HG02943 (cell line): ENCODE measurements around the gene ECE2.

Source experiments
- ATAC-seq: cut with Tn5 transposase; IDR thresholded peaks from one replicate; pipeline ENCODE4 v1.9.1; 2021; ENCODE audit warnings: mild to moderate bottlenecking, low read depth, moderate library complexity; ENCODE audit not compliant: unreplicated experiment

ECE2 gene

GRCh38 chr3:184239708-184240107 lies 36.1 kb upstream of the ECE2 start:
- ATAC-seq, result no peak

DNA sequence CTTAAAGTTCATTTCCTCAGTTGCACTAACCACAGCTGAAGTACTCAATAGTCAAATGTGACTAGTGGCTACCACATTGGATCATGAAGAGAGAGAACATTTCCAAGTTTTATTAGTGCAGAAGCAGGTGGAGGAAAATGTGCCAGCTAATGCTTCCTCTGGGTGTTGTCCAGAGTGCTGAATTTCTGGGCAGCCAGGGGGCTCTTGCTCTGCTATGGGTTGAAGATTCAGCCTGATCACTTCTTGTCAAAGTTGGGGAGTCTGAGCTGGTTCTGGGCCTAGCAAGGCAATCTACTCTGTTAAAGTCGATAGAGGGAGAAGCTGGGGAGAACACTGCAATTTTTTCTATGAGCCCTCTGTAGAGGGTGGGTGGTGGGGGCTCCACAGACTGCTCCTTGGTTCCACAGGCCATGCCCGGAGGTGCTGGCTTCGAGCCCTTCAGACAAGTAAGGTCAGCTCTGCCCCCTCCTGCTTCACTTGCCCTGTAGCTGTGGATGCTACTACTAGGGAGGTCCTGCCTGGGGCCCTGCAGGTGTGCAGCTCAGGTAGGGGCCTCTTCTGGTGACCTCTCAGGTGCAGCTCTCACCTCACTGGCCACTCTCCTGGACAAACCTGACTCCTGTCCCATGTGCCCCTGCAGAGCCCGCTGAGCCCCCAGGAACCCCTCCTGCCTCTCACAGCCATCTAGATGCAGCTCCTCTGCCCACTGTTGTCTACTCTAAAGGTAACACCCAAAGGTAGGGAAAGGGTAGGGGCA lies 35.3 kb upstream of the ECE2 start:
- ATAC-seq, result no peak

DNA sequence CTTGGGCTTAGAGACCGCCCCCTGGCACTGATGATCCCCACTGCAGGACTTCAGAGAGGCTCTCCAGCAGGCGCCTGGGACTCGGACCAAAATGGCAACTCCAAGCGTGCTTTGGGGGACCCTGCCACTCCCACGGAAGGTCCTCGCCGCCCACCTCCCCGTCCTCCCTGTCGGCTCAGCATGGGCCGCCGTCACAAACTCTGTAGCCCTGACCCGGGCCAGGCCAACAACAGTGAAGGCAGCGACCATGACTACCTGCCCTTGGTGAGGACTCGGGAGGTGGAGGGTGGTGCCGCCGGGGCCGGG lies 34.7 kb upstream of the ECE2 start:
- no peak for ATAC-seq

GRCh38 chr3:184241447-184242296 lies 34.1 kb upstream of the ECE2 start:
- no peak for ATAC-seq

- no peak for ATAC-seq
Measured at GRCh38 chr3:184242297-184242685, 33.5 kb upstream of the ECE2 start.

DNA sequence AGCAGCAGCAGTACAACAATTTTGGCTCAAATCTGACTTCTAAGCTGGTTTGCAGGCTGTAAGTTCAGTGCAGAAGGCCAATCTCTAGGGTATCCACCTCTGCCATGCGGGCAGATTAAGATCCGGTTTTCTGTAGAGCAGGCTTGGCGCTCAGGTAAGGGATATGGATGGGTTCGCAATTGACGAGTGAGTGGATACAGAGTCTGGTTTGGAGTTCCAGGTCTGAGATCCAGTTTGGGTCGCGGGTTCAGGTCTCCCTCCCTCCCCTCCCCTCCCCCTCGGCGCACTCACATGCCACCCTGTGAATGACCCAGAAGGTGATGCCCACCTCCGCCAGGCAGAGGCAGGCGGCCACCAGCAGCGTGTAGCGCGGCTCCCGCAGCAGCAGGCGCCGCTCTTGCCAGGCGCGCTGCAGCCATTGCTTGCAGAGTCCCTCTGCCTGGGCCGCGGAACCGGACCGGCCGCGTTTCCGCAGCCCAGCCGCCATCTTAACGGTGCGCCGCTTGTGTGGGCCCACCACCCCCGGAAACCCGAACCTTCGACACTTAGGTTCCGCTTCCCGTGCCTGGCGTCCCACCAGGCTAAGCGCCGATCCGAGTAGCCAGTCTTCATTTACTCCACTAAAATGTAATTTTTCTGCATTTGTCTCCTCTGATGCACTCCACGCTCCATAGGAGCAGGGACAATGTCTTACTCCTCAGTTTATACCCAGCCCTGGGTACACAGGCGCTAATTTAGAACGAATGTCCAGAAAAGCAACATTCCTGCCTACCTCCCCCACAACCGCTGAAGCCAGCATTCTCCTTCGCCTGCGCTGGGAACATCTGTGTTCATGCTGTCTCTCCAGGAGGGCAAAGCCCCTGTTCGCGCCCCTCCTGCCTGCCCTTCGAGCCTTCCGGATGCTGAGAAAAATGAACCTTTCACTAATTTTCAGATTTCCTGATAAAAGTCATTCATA lies 27.1 kb upstream of the ECE2 start, which contains the start of gene ALG3:
ALG3 (minus strand) TSS at position 509 of the 958 bp plus-strand sequence; CDS start at position 487, 22 bp downstream.
- peak; percentile 42 for ATAC-seq

DNA sequence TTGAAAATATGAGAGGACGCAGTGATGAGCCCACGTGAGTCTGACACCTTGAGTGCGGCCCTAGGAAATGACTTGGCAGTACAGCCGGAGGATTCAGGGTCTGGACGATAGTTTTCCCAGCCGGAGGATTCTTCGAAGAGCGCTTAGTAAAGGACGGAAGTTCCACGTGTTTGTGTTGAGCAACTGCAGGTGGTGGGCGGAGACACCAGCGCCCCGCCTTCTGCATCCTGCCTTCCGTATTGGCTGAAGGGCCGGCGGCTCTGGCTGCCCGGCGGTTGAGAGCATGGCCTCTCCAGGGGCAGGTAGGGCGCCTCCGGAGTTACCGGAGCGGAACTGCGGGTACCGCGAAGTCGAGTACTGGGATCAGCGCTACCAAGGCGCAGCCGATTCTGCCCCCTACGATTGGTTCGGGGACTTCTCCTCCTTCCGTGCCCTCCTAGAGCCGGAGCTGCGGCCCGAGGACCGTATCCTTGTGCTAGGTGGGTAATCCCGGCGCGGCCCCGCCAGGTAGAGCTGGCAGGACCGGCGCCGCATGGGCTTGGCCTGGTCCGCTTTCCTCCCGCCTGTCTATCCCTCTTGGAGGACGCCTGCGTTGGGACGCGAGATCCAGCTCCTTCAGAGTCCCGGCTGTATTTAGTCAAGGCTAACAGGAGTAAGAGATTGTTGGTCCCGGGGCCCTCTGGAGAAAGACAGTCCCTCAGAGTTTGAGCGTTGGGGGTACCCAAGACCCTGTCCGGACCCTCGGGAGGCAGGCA lies 26.2 kb upstream of the ECE2 start, which contains the start of gene EEF1AKMT4:
EEF1AKMT4 (plus strand) TSS at position 261 of the 755 bp plus-strand sequence; CDS start at position 284, 23 bp downstream.
- ATAC-seq, result peak; percentile 88

DNA sequence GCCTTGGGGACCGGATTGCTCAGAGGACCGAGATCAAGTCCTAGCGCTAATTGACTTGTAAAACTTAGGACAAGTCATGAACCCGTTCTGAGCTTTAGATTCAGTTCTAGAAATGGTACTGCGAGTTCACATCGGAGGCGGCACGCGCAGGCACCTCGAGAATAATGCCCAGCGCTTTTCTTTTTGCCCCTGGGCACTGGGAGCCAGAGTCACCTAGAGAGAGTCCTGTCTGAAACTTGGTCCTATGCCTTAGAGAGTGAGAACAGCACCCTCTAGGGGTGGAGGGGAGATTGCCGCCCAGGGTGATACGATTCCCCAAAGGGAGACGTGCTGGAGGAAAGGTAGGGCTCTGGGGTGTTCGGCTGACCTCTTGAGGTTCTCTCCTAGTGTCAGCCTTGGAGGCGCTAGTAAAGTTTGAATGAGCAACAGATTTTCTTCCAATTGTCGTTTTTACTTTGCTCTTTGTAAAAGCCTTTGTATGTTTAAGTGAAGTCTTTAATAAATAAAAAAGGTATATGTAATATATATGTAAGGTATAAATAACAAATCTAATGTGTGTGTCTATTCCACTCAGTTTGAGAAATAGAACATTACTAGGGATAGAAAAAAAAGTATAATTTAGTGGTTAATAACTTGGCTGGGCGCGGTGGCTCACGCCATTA lies 25.5 kb upstream of the ECE2 start:
- ATAC-seq, result peak; percentile 64

- no peak for ATAC-seq
Measured at GRCh38 chr3:184255291-184256039, 20.4 kb upstream of the ECE2 start.

DNA sequence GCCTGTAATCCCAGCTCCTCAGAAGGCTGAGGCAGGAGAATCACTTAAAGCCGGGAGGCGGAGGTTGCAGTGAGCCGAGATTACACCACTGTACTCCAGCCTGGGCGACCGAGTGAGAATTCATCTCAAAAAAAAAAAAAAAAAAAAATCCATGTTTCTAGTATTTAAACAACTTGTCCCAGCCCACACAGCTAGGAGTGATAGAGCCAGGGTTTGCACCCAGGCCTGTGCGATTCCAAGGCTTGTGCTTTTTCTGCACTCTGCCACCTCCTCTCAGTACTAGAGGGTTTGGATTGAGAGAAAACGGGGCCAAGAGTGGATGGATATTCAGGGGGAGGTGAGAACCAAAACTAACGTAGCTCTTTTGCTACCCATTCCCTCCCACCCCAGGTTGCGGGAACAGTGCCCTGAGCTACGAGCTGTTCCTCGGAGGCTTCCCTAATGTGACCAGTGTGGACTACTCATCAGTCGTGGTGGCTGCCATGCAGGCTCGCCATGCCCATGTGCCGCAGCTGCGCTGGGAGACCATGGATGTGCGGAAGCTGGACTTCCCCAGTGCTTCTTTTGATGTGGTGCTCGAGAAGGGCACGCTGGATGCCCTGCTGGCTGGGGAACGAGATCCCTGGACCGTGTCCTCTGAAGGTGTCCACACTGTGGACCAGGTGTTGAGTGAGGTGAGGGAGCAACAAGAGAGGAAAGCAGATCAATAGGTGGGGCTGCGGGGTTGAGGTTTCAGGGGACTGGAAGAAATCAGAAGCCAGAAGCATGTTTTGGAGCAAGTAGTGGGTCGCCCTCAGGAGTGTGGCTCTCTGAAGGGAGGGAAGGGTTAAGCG lies 18.5 kb upstream of the ECE2 start:
- no peak for ATAC-seq

DNA sequence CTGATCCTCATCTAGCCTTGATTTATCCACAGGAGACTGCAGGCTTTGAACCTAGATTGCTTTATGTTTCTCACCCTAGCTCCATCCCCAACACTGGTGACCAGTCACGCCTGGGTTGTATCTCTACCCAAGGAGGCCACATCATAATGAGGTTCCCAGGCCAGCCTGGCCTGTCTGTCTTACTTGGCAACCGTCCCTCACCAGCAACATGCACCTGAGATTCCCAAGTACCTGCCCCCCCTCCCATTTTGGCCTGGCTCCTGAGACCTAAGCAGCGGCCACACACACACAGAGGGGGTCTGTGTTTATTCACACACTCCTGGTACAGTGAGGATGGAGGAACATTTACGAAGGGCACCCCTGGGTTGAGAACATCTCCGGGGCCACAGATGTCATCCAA lies 16.9 kb upstream of the ECE2 start:
- ATAC-seq, result no peak

DNA sequence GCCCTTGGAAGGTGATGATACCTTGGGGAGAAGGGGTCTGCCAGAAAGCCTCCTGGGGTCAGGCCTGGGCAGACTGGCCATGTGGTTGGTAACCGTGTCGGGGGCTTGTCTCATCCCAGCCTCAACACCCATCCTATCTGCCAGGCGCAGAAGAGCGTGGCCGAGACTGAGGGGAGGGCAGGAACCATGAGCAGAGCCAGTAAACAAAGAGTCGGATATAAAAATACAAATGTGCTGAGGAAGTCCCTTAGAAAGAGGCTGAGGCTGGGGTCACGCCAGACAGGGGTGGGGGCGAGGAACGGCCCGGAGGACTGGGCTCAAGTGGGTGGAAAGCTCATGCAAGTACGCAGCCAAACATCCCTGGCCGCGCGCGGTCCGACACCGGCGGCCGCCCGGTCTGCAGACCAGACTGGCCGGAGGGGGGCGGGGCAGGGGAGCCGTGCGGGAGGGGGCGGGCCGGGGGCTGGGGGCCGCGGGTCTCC lies 16.4 kb upstream of the ECE2 start:
- no peak for ATAC-seq

- ATAC-seq, result no peak
Measured at GRCh38 chr3:184259878-184260723, 15.7 kb upstream of the ECE2 start.

GRCh38 chr3:184260724-184261269 lies 15.0 kb upstream of the ECE2 start:
- no peak for ATAC-seq

- no peak for ATAC-seq
Measured at GRCh38 chr3:184261270-184261853, 14.5 kb upstream of the ECE2 start, which contains the start of gene CAMK2N2. Gene CAMK2N2 (minus strand): TSS chr3:184261553. CDS start chr3:184261285, 268 bp downstream.
